ENCODE measurements around the gene TBC1D1. TPM values are rescaled to one million over a fixed set of nuclear protein-coding genes. Genes with fewer than 3 reads are reported as not detected.

TBC1D1 gene
- total and polyA plus RNA-seq, 2 donors (not counting 3 experiments of a cell fraction or from before 2014, with no cell fraction given): 63.5 to 116 TPM

- BruUV-seq (replicated peaks): no TSS peak
- ChIA-PET CTCF (no interaction called here), POLR2A (no interaction called here)
- no peak overlapping the region for H2AFZ ChIP-seq (ENCODE audit: low read depth, low read length)
- H3K4me1 ChIP-seq (ENCODE audit: control insufficient read depth, extremely low read depth, insufficient read depth, low read length): no peaks in the 10 kb centered on the region
- no peak overlapping the region for H3K4me3 ChIP-seq (replicated peaks in 1 of 3; ENCODE audit: insufficient read depth in 1 of 3, low read depth in 1 of 3, low read length in 3 of 3)
- intact Hi-C loops (cut with micrococcal nuclease) (no loop called here), dilution Hi-C loops (cut with MboI; ENCODE audit: extremely low pct_ligation_motif_present, low sequenced_read_pairs) (no loop called here)
- peaks cover 0 to 2% of the 10 kb centered on the region in 2 experiments for H3K36me3 ChIP-seq (ENCODE audit: control insufficient read depth in 2 of 2, extremely low read depth in 1 of 2, insufficient read depth in 2 of 2, low read length in 2 of 2)
- H3K27me3 ChIP-seq (ENCODE audit: control insufficient read depth in 2 of 2, insufficient read depth in 2 of 2, low read length in 2 of 2): no peaks in the 10 kb centered on the region
- H3K9me3 ChIP-seq (replicated peaks; ENCODE audit: control insufficient read depth, insufficient read depth, low read length): no peaks in the 10 kb centered on the region
- H3K27ac ChIP-seq (ENCODE audit: insufficient read depth, low read depth, low read length): no peak overlapping the region
- no peak overlapping the region for H3K9ac ChIP-seq (replicated peaks; ENCODE audit: extremely low read depth, insufficient read depth, low read length)
- TF ChIP-seq, protein P1, sequence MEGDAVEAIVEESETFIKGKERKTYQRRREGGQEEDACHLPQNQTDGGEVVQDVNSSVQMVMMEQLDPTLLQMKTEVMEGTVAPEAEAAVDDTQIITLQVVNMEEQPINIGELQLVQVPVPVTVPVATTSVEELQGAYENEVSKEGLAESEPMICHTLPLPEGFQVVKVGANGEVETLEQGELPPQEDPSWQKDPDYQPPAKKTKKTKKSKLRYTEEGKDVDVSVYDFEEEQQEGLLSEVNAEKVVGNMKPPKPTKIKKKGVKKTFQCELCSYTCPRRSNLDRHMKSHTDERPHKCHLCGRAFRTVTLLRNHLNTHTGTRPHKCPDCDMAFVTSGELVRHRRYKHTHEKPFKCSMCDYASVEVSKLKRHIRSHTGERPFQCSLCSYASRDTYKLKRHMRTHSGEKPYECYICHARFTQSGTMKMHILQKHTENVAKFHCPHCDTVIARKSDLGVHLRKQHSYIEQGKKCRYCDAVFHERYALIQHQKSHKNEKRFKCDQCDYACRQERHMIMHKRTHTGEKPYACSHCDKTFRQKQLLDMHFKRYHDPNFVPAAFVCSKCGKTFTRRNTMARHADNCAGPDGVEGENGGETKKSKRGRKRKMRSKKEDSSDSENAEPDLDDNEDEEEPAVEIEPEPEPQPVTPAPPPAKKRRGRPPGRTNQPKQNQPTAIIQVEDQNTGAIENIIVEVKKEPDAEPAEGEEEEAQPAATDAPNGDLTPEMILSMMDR (IDR thresholded peaks at IDR 0.05; ENCODE audit: extremely low read depth in 1 of 2, insufficient read depth in 1 of 2, low read depth in 1 of 2, low read length in 2 of 2): no peak
- TF ChIP-seq POLR2A (IDR thresholded peaks at IDR 0.05; ENCODE audit: low read depth, low read length) (no peak), MYC (IDR thresholded peaks at IDR 0.05; ENCODE audit: low read depth, low read length) (no peak), FOS (IDR thresholded peaks at IDR 0.05; ENCODE audit: borderline replicate concordance, insufficient read depth, low read length) (no peak), EZH2 (IDR thresholded peaks at IDR 0.05; ENCODE audit: borderline replicate concordance, low read depth, low read length, severe bottlenecking) (no peak)
- FAIRE-seq: no peak
- H4K20me1 ChIP-seq (replicated peaks; ENCODE audit: control insufficient read depth, extremely low read depth, insufficient read depth, low read length): no peaks in the 10 kb centered on the region
- H3K4me2 ChIP-seq (ENCODE audit: insufficient read depth, low read length): no peak overlapping the region
- DNase-seq (ENCODE audit: low read depth, low spot score): no peak
- H3K79me2 ChIP-seq (ENCODE audit: control insufficient read depth, insufficient read depth, low read length): peaks cover 5% of the 10 kb centered on the region
- H3K9me1 ChIP-seq (replicated peaks; ENCODE audit: control insufficient read depth, extremely low read depth, insufficient read depth, low read length): no peaks in the 10 kb centered on the region
These were observed 111.0 kb downstream of the TBC1D1 start for GRCh38 chr4:38001927-38002326.

- DNase-seq (ENCODE audit: low read depth, low spot score) (peak; percentile 3), FAIRE-seq (no peak)
- dilution Hi-C loops (cut with MboI; ENCODE audit: extremely low pct_ligation_motif_present, low sequenced_read_pairs): no loop called here
- H3K36me3 ChIP-seq (ENCODE audit: control insufficient read depth in 2 of 2, extremely low read depth in 1 of 2, insufficient read depth in 2 of 2, low read length in 2 of 2): peaks cover 0 to 2% of the 10 kb centered on the region in 2 experiments
- CTCF ChIA-PET: no interaction called here
- TF ChIP-seq POLR2A (IDR thresholded peaks at IDR 0.05; ENCODE audit: low read depth, low read length) (no peak), MYC (IDR thresholded peaks at IDR 0.05; ENCODE audit: low read depth, low read length) (no peak), GATA2 (IDR thresholded peaks at IDR 0.05; ENCODE audit: insufficient read depth, insufficient read length, low read depth, low read length) (no peak), POLR2AphosphoS5 (IDR thresholded peaks at IDR 0.05; ENCODE audit: insufficient read depth, low read depth, low read length) (no peak)
- BruUV-seq (replicated peaks): no TSS peak
- H3K79me2 ChIP-seq (ENCODE audit: control insufficient read depth, insufficient read depth, low read length): peaks cover 5% of the 10 kb centered on the region
- no peak overlapping the region for H3K9ac ChIP-seq (replicated peaks; ENCODE audit: extremely low read depth, insufficient read depth, low read length)
- H3K27ac ChIP-seq (ENCODE audit: insufficient read depth, low read depth, low read length): no peak overlapping the region
- no peaks in the 10 kb centered on the region for H3K27me3 ChIP-seq (ENCODE audit: control insufficient read depth in 2 of 2, insufficient read depth in 2 of 2, low read length in 2 of 2)
- H3K4me1 ChIP-seq (ENCODE audit: control insufficient read depth, extremely low read depth, insufficient read depth, low read length): no peaks in the 10 kb centered on the region
- no peaks in the 10 kb centered on the region for H3K9me3 ChIP-seq (replicated peaks; ENCODE audit: control insufficient read depth, insufficient read depth, low read length)
- no peaks in the 10 kb centered on the region for H3K9me1 ChIP-seq (replicated peaks; ENCODE audit: control insufficient read depth, extremely low read depth, insufficient read depth, low read length)
- intact Hi-C loops (cut with micrococcal nuclease): no loop called here
- H3K4me3 ChIP-seq (replicated peaks in 1 of 3; ENCODE audit: insufficient read depth in 1 of 3, low read depth in 1 of 3, low read length in 3 of 3): no peak overlapping the region
- no peaks in the 10 kb centered on the region for H4K20me1 ChIP-seq (replicated peaks; ENCODE audit: control insufficient read depth, extremely low read depth, insufficient read depth, low read length)
- no peak overlapping the region for H2AFZ ChIP-seq (ENCODE audit: low read depth, low read length)
- H3K4me2 ChIP-seq (ENCODE audit: insufficient read depth, low read length): no peak overlapping the region
- POLR2A ChIA-PET: no interaction called here
These were observed 111.7 kb downstream of the TBC1D1 start for GRCh38 chr4:38002451-38003071.

Data from endothelial cell of umbilical vein (primary cell).